NCI-H446 (cell line): ENCODE data around the gene ABCF2.
A peak's percentile ranks its signal among the peaks of the same experiment; 100 is the strongest.

ENCODE experiments used
- DNase-seq, 2 experiments: peaks; one replicate each; lab custom pipeline; 2025; lab: John Stamatoyannopoulos, UW

Gene ABCF2

DNA sequence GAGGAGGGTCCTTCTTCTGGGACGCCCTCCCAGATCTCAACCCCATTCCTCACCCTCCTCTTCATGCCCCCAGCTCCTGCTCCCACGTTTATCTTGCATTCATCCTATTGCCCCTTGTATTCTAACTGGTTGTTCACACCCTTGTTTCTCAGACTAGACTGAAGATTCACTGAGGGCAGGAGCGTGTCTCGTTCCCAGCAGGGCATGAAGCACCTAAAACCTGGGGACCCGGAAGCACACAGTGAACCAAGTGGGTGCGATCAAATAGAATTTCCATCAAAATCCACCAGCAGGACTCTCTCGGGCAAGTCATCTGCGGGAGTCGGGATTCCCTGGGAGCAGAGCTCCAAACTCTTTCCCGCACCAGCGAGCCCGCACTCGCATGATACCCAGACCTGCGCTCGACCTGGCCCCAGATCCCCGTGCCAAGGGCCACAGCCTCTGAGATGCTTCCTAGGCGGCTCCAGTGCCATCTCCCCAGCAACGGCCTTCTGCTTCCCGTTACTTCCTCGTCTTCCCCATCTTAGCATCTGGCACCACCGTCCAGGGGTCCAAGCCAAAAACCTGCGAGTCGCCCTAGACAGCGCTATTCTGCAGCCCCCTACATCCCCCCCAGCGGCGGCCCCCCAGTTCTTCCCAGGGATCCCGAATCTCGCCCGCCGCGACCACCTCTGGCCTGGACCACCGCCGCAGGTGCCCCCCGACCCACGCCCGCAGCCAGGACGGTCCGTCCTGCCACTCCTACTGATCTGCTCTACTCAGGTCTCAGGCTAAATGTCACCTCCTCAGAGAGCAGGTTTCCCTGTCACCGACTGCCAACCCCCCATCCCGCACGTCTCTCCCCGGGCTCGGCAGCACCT is 53.4 kb downstream of the ABCF2 start:
- no peak for DNase-seq

DNA sequence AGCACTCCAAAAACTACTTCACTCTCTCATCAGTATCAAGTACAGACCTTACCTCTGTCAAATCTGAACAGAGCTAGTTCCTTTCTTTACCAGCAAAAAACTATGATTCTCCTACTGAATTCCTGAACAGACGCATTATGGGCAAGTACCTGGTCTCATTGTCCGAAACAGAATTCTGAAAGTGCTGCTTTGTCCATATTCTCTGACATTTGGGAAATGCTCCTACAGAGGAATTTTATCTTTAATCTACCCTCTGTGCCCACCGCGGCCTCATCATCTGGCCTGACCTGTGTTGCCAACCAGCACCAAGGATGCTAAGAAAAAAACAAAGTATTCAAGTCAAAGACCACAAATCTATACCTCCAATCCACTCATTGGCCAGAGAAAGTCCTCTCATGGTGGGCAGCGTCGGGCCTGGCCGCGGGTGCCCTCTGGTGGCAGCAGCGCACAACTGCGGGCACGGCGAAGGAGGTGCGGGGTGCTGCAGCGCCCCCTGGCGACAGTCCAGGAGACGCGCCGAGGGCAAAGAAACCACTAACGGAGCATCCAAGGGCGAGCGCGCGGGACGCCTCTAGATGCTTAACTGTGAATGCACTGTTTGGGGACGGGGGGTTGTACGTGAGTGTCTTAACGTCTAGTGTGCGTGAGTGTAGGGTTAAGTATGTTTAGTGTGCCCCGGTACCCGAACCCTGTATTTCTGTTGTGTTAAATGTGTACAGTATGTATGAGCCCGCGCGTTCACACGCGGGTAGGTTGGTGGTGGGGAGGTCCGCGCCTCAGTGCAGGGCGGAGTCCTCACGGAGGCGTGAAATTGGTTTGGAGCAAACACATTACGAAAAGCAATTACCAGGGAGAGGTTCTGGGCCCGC is 54.5 kb downstream of the ABCF2 start:
- DNase-seq = peak; percentile 32 to 82

DNA sequence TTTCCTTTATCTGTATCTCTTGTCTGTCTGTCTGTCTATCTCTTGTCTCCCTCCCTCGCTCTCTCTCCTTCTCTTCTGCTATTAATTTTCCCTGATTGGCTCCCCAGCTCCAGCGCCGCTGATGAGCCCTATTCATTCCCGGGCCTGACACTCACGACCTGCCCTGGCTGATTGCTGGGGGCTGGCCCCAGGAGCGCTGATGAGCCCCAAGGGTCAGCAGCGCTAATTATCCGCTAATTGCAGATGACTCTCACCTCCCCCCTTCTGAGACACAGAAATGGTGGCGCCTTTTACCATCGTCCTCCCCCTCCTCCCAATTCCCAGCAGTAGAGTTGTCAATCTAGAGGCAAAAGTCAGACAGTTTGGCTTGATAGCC is 58.2 kb downstream of the ABCF2 start:
- DNase-seq = no peak

DNA sequence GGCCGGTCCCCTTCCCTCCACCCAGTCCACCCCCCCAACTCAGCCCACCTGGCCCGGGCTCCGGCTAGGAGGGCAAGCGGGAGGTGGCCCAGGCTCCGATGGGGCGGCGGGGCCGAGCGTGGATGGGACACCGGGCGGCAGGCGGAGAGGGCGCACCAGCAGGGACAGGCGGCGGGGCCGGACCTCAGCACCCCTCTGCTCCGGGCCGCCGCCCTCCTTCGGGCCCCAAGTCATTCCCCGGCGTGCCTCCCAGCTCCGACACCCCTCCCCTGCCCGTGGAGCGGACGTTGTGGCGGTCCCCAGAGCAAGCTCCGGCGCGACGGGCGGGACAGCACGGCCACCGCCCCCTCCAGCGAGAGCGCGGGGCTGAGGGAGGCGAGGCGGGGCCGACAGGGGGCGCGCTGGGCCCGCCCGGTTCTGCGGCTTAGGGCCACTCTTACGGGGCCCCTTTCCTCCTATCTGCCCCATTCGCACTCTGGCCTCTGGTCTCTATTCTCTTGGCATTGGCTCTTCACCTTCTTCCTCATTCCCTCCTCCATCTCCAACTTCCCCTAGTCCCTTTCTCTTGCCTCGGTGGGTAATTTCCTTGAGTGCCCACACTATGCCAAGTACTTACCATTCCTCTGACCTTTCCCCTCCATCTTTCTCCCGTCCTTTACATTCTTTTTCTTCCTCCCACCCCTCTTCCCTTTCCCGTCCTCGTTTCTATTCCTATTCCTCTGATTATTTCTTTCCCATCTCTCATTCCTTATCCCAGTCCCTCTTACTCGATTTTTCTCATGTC is 58.8 kb downstream of the ABCF2 start:
- peak in 1 of 2 experiments; percentile 24 for DNase-seq

DNA sequence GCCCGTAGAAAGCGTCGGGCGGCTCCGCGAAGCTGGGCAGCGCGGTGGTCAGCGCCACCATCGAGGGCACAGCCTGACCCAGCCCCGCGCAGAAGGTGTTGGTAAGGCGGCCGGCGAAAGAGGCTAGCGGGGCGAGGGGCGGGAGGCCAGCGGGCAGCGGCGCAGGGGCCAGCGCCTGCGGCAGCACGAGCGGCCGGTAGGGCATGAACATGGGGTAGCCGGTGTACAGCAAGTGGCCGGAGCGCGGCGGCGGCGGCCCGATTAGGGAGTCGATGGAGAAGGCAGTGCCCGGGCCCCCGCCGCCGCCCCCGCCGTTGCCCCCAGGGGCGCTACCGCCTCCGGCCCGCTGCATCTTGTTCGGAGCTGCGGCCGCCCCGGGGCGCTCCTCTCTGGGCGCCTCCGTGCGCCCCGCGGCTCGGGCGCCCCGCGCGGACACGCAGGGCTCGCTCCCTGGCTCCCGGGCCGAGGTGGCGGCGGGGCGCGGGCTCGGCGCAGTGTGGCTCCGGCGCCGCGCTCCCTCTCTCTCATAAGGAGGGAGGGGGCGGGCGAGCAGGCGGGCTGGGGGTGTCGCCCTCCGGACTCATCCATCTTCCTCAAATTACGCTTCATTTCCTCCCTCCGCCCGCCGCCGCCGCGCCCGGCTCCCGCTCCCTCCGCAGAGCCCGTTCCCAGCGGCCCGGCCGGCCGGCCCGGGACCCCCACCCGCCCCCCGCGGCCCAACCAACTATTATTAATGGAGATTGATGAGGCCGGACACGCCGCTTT is 59.6 kb downstream of the ABCF2 start, which contains the start of gene GBX1:
GBX1 (minus strand) TSS at position 498 of the 765 bp plus-strand sequence; CDS start at position 352, 146 bp downstream.
- DNase-seq = peak in 1 of 2 experiments; percentile 25

DNA sequence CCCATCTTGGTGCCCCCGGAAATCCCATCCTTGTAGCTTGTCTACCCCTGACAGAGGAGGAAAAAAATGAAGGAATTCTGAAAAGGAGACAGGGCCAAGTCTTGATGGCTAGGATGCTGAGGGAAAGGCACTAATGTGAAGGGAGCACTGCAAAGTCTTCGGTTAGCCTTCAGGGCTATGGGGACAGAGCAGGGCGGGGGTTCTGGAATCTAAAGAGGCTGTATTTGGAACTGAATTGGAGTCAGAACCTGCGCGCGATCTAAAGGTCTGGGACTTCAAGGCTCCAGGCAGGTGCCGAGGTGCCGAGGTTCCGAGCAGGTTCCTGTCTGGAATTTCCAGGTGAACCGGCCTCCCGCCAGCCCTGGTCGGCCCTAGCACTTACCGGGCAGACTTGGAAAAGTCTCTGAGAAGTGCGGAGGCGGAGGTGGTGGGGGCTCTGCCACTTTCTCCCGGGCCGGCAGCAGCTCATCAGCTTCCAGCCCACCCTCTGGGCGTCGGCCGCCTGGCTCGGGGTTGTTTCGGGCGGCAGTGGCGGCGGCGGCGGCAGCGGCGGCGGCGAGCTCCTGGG is 60.3 kb downstream of the ABCF2 start:
- no peak for DNase-seq
